HG03045 (cell line): ENCODE results near the gene ZNF444.
A peak's percentile ranks its signal among the peaks of the same experiment; 100 is the strongest.
"Not testable (repeated sequence)": the region's sequence is repeated elsewhere in the genome, so short reads cannot be mapped to it uniquely, and the experiment has no call there.

Experiments used
- ATAC-seq: cut with Tn5 transposase; IDR thresholded peaks from one replicate; pipeline ENCODE4 v1.9.1; 2021; ENCODE audit warnings: mild to moderate bottlenecking, moderate library complexity; ENCODE audit not compliant: unreplicated experiment

The ZNF444 gene

GRCh38 chr19:56140583-56141416 lies at the start of gene ZNF444:
TSS of gene ZNF444 (plus strand) at chr19:56141287. CDS start at chr19:56146912, 5,625 bp downstream.
- peak; percentile 89 for ATAC-seq

GRCh38 chr19:56091751-56092546 lies 49.1 kb upstream of the ZNF444 start:
- ATAC-seq: no peak

DNA sequence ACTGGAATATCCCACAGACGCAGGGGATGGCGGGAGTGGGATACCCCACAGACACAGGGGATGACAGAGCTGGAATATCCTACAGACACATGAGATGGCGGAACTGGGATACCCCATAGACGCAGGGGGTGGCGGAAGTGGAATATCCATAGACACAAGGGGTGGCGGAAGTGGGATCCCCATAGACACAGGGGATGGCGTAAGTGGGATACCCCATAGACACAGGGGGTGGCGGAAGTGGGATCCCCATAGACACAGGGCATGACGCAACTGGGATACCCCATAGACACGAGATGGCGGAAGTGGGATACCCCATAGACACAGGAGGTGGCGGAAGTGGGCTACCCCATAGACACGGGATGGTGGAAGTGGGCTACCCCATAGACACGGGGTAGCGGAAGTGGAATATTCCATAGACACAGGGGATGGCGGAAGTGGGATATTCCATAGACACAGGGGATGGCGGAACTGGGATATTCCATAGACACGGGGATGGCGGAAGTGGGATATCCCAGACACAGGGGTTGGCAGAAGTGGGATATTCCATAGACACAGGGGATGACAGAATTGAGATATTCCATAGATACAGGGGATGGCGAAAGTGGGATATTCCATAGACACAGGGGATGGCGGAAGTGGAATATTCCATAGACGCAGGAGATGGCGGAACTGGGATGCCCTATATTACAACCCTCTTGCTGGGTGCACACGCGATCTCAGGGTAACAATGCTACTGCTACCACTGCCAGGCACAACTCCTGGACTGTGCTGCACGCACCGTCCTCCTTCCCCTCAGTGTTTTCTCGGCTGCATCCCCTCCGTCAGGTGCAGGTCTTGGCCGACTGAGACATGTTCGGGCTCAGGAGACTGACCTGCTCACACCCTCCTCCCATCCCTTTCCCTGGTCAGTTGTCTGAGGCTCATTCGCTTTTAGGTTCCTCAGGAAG lies 48.1 kb upstream of the ZNF444 start:
- no peak for ATAC-seq

GRCh38 chr19:56094449-56094848 lies 46.6 kb upstream of the ZNF444 start:
- ATAC-seq: no peak

- ATAC-seq: no peak
Observed at GRCh38 chr19:56096665-56097064, 44.4 kb upstream of the ZNF444 start.

DNA sequence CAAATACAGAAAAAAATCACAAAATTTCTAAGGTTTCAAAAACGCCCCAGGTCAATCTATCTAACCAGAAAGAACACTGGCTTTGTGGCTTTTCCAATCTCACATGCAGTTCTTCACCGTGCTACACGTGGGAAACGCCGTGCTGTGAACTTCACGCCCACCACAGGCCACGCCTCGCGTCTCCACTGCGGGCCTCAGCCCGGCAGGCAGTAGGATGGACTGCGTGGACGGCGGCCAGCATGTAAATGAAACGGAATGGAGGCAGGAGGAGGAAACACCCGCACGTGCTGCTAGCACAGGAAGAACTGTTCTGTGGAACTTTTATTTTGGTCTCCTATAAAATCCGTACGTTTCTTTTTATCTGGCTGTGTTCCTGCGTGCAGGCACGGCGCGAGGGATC lies 43.8 kb upstream of the ZNF444 start:
- no peak for ATAC-seq

GRCh38 chr19:56097776-56098175 lies 43.3 kb upstream of the ZNF444 start:
- no peak for ATAC-seq

GRCh38 chr19:56098237-56098636 lies 42.9 kb upstream of the ZNF444 start:
- not testable (repeated sequence) for ATAC-seq

GRCh38 chr19:56098731-56099568 lies 42.1 kb upstream of the ZNF444 start:
- ATAC-seq: no peak

DNA sequence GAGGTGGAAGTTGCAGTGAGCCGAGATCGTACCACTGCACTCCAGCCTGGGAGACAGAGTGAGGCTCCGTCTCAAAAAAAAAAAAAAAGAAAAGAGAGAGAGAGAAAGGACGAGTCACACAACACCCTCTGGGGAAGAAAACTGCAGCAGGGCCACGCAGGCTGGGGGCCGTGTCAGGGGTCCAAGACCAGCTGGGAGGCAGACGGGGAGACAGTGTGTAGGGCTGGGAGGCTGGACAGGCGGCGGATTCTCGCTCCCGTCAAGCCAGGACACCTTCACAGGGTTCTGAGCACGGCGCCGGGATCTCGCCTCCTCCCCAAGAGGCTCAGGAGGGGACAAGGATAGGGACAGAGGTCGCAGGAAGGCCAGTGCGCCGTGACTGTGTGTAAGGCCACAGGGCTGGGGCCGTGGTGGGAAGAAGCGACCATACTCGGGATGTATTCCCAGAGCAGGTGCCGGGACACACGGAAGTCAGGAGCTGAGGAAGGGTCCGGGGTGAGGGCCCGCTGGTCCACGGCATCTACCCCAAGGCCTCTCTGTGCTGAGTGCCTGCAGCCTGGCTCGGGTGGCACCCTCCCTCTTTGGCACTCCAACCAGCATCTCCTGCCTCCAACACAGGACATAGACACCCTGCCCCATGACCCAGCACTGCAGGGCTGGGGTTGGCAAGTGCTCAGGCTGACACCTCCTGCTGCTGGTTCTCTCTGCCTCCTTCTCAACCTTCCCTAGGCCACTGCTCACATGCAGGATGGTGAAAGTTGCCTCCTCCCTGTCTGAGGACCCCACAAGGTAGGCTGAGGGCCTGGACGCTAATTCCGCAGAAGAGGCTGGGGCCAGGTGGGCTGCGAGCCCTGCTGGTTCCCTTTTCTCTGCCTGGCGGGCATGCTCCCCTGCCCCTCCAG lies 41.2 kb upstream of the ZNF444 start:
- ATAC-seq: no peak

DNA sequence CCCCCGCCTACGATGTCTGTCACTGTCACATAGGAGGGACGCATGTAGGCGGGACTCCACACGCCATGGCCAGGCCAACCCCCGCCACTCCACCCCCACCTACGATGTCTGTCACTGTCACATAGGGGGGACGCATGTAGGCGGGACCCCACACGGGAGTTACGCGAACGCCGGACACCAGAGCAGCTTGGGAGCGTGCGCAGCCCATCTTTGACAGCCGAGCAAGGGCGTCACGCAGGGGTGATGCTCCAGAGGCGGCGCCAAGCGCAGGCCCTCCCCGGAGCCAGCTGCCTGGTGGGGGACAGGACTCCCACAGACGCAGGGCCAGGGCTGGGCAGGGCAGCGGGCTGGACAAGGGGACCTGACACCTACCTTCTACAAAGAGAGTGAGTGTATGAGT lies 40.0 kb upstream of the ZNF444 start:
- no peak for ATAC-seq

GRCh38 chr19:56101746-56102535 lies 39.1 kb upstream of the ZNF444 start:
- ATAC-seq: no peak

DNA sequence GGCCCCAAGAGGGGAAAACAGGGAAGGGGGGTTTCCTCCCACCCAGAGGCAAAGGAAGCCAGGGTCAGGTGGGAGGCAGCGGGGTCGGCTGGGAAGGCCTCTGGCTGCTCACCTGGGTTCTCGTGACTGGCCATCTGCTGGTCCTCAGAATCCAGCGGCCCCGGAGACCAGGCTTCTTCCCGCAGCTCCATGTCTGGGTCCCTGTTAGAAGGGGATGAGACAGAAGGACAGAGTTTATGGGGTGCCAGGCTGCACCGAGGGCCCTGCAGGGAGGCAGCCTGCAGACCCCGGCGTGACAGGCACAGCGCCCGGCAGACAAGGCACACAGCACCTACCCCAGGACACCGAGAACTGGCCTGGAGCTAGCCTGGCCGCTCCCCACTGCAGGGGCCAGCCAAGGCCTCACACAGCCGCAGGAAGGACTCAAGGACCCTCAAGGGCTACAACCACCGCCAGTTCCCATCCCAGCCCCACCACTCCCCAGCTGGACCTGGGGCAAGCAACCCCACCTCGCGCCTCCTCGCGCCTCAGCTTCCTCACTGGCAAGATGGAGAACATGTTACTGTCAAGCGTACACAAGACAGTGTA lies 38.0 kb upstream of the ZNF444 start:
- no peak for ATAC-seq

DNA sequence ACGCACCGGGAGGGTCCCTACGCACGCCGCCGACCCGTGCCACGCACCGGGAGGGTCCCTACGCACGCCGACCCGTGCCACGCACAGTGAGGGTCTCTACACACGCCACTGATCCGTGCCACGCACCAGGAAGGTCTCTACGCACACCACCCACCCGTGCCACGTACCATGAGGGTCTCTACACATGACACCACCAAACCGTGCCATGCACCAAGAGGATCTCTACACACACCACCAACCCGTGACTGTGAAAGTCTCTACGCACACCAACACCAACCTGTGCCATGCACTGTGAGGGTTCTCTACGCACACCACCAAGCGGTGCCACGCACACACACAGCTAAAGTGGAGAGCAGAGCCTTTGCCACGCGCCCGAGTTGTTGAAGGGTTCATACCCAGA lies 36.7 kb upstream of the ZNF444 start:
- ATAC-seq: no peak

DNA sequence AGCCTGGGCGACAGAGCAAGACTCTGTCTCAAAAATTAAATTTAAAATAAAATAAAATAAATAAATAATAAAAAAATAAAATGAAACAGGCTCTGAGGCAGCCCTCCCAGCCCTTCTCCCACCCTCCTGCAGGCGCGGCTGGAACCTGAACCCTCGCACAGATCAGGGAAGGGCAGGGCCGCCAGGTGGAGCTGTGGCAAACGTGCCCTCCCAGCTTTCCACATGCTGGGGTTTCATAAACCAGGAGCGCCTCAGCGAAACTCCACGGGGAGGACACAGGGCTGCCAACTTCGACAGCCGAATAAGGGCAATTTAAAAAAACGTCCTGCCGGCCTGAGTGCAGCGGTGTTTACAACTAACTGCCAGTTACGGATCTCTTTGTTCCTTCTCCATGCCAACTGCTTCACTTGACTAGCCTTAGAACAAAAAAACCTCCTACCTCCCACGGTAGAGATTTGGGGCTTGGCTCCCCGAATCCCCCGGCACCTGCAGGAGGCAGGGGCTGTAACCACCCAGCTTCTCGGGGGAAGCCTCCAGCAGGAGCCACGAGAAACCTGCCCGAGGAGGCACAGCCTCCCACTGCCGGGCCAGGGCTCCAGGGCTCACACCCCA lies 35.9 kb upstream of the ZNF444 start:
- no peak for ATAC-seq

DNA sequence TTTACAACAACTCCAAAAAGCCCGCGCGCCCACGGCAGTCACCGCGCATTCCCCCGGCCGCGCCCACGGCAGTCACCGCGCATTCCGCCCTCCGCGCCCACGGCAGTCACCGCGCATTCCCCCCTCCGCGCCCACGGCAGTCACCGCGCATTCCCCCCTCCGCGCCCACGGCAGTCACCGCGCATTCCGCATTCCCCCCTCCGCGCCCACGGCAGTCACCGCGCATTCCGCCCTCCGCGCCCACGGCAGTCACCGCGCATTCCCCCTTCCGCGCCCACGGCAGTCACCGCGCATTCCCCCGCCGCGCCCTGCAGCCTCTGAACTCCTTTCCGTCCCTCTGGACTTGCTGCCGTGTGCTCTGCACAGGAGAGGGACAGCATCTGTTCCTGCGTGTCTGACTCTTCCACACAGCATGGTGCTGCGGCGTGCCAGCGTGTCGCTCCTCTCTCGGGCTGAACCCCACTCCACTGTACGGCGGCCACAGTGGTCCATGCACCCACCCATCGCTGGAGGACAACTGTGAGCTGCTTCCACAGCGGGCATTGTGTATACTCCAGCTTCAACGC lies 35.2 kb upstream of the ZNF444 start:
- not testable (repeated sequence) for ATAC-seq

DNA sequence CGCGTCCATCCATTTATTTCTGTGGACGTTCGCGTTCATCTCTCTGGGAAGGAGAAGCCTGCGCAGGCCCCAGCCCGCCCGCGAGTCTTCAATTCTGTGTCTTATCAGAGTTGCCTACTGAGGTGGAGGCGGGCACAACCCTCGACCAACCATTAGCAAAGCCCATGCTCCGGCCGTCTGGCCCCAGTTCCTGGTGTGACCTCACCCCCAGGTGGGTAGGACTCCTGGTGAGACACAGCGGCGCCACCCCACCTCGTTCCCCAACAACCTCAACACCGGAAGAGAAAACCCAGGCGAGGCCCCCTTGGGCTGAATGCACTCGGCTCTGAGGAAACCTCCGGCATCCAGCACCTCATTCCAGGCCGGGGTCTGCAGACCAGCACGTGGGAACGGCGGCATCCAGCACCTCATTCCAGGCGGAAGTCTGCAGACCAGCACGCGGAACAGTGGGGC lies 34.7 kb upstream of the ZNF444 start:
- no peak for ATAC-seq
